ENCODE data around the gene MAP2K1.

The MAP2K1 gene

DNA sequence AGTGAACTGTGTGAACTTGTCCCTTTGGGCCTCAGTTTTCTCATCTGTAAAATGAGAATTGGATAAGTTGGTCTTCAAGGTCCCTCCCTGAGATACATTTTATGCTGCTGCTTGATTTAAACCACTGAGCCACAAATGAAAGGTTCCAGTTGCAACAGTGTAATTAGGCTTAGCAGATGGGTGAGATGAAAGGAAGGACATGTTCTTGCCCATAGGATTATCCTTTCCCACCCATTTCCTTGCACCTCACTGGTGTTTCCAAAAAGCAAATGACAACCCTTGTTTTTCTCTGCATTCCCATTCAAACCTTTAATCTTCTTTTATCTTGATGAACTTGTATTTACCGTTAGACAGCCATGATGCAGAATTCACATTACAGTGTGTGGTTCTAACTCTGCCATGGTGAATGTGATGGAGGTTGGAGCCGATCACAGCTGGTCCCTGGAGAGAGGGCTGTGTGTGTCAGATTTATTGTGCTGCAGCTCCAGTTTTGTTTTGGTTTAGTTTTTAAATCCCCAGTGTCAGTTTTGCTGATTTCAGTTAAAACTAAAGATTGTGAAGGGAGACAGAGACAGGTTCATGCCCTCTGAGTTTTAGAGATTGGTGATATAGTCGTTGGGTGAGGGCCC lies 44.0 kb downstream of the MAP2K1 start:
- no peaks in the 10 kb centered on the region for H3K4me1 ChIP-seq (ENCODE audit: control insufficient read depth, insufficient read depth, low read length)
- no peak overlapping the region for H3K4me3 ChIP-seq (ENCODE audit: low read depth, low read length)
- POLR2A ChIA-PET = no interaction called here
- CTCF ChIA-PET = no interaction called here
- H3K36me3 ChIP-seq (ENCODE audit: control insufficient read depth in 2 of 2, insufficient read depth in 1 of 2, low read length in 2 of 2) = peaks cover 0 to 8% of the 10 kb centered on the region in 2 experiments; a peak in 2 of 3 replicates
- no peak overlapping the region for H3K27ac ChIP-seq (ENCODE audit: extremely low read depth, low read depth, low read length)
- no peaks in the 10 kb centered on the region for H3K9me3 ChIP-seq (ENCODE audit: control insufficient read depth, insufficient read depth, low read depth, low read length)
- TF ChIP-seq SP7 (tag by site-specific recombination; IDR thresholded peaks at IDR 0.05) (peak; percentile 95), ZNF600 (tag by site-specific recombination; IDR thresholded peaks at IDR 0.05) (no peak)

GRCh38 chr15:66433726-66434125 lies 47.0 kb downstream of the MAP2K1 start:
- ChIA-PET POLR2A (no interaction called here), CTCF (interaction anchor here (0.5 kb wide), 1 partner anchor 26 kb away, joined by 3 read pairs; no protein-coding TSS in a partner anchor)
- TF ChIP-seq ZNF423 (tag by site-specific recombination; IDR thresholded peaks at IDR 0.05) = no peak
- TF ChIP-seq KLF16 (tag by site-specific recombination; IDR thresholded peaks at IDR 0.05) = no peak
- TF ChIP-seq FEZF1 (tag by site-specific recombination; IDR thresholded peaks at IDR 0.05) = no peak
- TF ChIP-seq ZNF324 (tag by site-specific recombination; IDR thresholded peaks at IDR 0.05) = no peak
- TF ChIP-seq OSR2 (tag by site-specific recombination; IDR thresholded peaks at IDR 0.05) = no peak
- no peak for TF ChIP-seq ZFP41 (tag by site-specific recombination; IDR thresholded peaks at IDR 0.05; ENCODE audit: borderline replicate concordance)
- no peak for TF ChIP-seq ZNF155 (tag by site-specific recombination; IDR thresholded peaks at IDR 0.05)
- TF ChIP-seq PRDM1 (tag by site-specific recombination; IDR thresholded peaks at IDR 0.05) = no peak
- TF ChIP-seq SCRT1 (tag by site-specific recombination; IDR thresholded peaks at IDR 0.05; ENCODE audit: borderline replicate concordance) = no peak
- TF ChIP-seq ZNF610 (tag by site-specific recombination; IDR thresholded peaks at IDR 0.05; ENCODE audit: borderline replicate concordance) = no peak
- TF ChIP-seq SALL2 (tag by site-specific recombination; IDR thresholded peaks at IDR 0.05; ENCODE audit: borderline replicate concordance) = no peak
- TF ChIP-seq ZNF132 (tag by site-specific recombination; IDR thresholded peaks at IDR 0.05; ENCODE audit: borderline replicate concordance) = no peak
- no peak for TF ChIP-seq ZNF2 (tag by site-specific recombination; IDR thresholded peaks at IDR 0.05)
- no peaks in the 10 kb centered on the region for H3K9me3 ChIP-seq (ENCODE audit: control insufficient read depth, insufficient read depth, low read depth, low read length)
- no peaks in the 10 kb centered on the region for H3K4me1 ChIP-seq (ENCODE audit: control insufficient read depth, insufficient read depth, low read length)
- no peak overlapping the region for H3K4me3 ChIP-seq (ENCODE audit: low read depth, low read length)
- no peak overlapping the region for H3K27ac ChIP-seq (ENCODE audit: extremely low read depth, low read depth, low read length)
- peaks cover 4 to 34% of the 10 kb centered on the region in 2 experiments; a peak in 2 of 3 replicates for H3K36me3 ChIP-seq (ENCODE audit: control insufficient read depth in 2 of 2, insufficient read depth in 1 of 2, low read length in 2 of 2)

DNA sequence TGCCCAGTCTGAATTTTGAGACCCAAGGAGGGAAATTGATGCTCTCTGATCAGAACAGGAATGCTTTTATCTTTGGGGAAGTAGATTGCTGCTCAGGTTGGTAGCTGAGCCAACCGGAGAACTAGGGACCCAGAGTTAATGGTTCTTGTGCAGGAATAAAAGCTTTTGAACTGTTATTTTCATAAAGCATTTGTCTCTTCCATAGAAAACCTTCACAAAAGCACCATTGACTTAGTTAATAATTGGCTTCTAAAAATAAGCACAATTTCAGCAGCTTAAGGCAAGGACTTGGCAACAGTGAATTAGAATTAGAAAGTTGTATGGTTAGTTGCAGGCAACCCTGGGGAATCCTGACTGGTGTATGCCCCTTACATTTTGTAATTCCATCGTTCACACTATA lies 53.8 kb downstream of the MAP2K1 start:
- CTCF ChIA-PET = interaction anchor here (0.7 kb wide), 2 partner anchors 78 to 91 kb away, joined by 3 read pairs; no protein-coding TSS in a partner anchor
- H3K4me3 ChIP-seq (ENCODE audit: low read depth, low read length) = no peak overlapping the region
- POLR2A ChIA-PET = no interaction called here
- H3K27ac ChIP-seq (ENCODE audit: extremely low read depth, low read depth, low read length) = no peak overlapping the region
- no peaks in the 10 kb centered on the region for H3K4me1 ChIP-seq (ENCODE audit: control insufficient read depth, insufficient read depth, low read length)
- peaks cover 39 to 71% of the 10 kb centered on the region in 2 experiments for H3K36me3 ChIP-seq (ENCODE audit: control insufficient read depth in 2 of 2, insufficient read depth in 1 of 2, low read length in 2 of 2)
- H3K9me3 ChIP-seq (ENCODE audit: control insufficient read depth, insufficient read depth, low read depth, low read length) = no peaks in the 10 kb centered on the region
- TF ChIP-seq, protein P1, sequence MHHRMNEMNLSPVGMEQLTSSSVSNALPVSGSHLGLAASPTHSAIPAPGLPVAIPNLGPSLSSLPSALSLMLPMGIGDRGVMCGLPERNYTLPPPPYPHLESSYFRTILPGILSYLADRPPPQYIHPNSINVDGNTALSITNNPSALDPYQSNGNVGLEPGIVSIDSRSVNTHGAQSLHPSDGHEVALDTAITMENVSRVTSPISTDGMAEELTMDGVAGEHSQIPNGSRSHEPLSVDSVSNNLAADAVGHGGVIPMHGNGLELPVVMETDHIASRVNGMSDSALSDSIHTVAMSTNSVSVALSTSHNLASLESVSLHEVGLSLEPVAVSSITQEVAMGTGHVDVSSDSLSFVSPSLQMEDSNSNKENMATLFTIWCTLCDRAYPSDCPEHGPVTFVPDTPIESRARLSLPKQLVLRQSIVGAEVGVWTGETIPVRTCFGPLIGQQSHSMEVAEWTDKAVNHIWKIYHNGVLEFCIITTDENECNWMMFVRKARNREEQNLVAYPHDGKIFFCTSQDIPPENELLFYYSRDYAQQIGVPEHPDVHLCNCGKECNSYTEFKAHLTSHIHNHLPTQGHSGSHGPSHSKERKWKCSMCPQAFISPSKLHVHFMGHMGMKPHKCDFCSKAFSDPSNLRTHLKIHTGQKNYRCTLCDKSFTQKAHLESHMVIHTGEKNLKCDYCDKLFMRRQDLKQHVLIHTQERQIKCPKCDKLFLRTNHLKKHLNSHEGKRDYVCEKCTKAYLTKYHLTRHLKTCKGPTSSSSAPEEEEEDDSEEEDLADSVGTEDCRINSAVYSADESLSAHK (tag by site-specific recombination; IDR thresholded peaks at IDR 0.05) = no peak
- TF ChIP-seq ZNF654 (tag by site-specific recombination; IDR thresholded peaks at IDR 0.05; ENCODE audit: low read depth) = no peak
- TF ChIP-seq ZBTB20 (tag by site-specific recombination; IDR thresholded peaks at IDR 0.05) = no peak
- no peak for TF ChIP-seq EGR2 (tag by site-specific recombination; IDR thresholded peaks at IDR 0.05; ENCODE audit: low read depth)
- no peak for TF ChIP-seq ZNF248 (tag by site-specific recombination; IDR thresholded peaks at IDR 0.05)
- no peak for TF ChIP-seq ZNF623 (tag by site-specific recombination; IDR thresholded peaks at IDR 0.05)
- TF ChIP-seq ZNF10 (tag by site-specific recombination; IDR thresholded peaks at IDR 0.05) = no peak
- no peak for TF ChIP-seq PRDM6 (tag by site-specific recombination; IDR thresholded peaks at IDR 0.05)
- TF ChIP-seq, protein P2, sequence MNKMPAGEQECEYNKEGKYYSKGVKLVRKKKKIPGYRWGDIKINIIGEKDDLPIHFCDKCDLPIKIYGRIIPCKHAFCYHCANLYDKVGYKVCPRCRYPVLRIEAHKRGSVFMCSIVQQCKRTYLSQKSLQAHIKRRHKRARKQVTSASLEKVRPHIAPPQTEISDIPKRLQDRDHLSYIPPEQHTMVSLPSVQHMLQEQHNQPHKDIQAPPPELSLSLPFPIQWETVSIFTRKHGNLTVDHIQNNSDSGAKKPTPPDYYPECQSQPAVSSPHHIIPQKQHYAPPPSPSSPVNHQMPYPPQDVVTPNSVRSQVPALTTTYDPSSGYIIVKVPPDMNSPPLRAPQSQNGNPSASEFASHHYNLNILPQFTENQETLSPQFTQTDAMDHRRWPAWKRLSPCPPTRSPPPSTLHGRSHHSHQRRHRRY (tag by site-specific recombination; IDR thresholded peaks at IDR 0.05) = no peak
- TF ChIP-seq TCF7L2 (IDR thresholded peaks at IDR 0.05; ENCODE audit: borderline replicate concordance, low read depth, low read length) = no peak
- no peak for TF ChIP-seq ATF2 (tag by site-specific recombination; IDR thresholded peaks at IDR 0.05; ENCODE audit: low read depth)
- no peak for TF ChIP-seq ZNF610 (tag by site-specific recombination; IDR thresholded peaks at IDR 0.05; ENCODE audit: borderline replicate concordance)
